Measurements from ENCODE around the gene FAM3D. TPM values are rescaled to one million over a fixed set of nuclear protein-coding genes. Genes with fewer than 3 reads are reported as not detected.
"Not testable (repeated sequence)": the region's sequence is repeated elsewhere in the genome, so short reads cannot be mapped to it uniquely, and the experiment has no call there.

FAM3D gene
- total RNA-seq, 2 donors from 2014 or later = 4.7 to 11.6 TPM

DNA sequence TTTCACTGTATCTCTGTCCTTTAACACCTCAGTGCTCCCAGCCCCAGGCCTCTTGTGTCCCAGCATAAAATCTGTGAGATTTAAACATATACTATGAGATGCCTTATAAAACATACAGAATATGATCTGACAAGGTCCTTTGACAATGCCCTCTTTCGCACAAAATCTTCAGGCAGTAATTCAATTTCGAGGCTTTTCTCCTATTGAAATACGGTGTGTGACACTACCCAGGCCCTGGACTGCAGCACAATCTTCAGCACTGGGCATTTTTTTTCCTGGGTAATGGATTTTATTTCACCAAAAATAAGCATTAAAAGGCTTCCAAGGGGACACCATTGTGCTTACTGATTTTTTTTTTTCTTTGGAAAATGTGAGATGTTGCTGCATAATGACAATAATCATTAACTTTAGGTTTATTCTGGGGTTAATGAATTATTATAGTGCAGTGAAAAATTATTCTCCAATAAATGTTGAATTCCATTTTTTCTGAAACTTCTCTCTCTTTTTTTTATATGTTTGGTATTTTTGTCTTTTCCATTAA lies 40.9 kb upstream of the FAM3D start:
- no peak for DNase-seq (ENCODE audit: low spot score)
- intact Hi-C loops (cut with DNase I) = no loop called here
- Histone ChIP-seq H3K4me3 (no peak overlapping the region), H3K36me3 (no peaks in the 10 kb centered on the region), H3K4me1 (replicated peaks) (no peaks in the 10 kb centered on the region), H3K27ac (no peak overlapping the region), H3K9me3 (no peaks in the 10 kb centered on the region), H3K27me3 (replicated peaks; ENCODE audit: insufficient read depth) (no peaks in the 10 kb centered on the region)
- 90% methylated on average over 3 of the region's 3 CpGs for WGBS
- TF ChIP-seq POLR2AphosphoS5 (IDR thresholded peaks at IDR 0.05) = no peak
- TF ChIP-seq, protein P1, sequence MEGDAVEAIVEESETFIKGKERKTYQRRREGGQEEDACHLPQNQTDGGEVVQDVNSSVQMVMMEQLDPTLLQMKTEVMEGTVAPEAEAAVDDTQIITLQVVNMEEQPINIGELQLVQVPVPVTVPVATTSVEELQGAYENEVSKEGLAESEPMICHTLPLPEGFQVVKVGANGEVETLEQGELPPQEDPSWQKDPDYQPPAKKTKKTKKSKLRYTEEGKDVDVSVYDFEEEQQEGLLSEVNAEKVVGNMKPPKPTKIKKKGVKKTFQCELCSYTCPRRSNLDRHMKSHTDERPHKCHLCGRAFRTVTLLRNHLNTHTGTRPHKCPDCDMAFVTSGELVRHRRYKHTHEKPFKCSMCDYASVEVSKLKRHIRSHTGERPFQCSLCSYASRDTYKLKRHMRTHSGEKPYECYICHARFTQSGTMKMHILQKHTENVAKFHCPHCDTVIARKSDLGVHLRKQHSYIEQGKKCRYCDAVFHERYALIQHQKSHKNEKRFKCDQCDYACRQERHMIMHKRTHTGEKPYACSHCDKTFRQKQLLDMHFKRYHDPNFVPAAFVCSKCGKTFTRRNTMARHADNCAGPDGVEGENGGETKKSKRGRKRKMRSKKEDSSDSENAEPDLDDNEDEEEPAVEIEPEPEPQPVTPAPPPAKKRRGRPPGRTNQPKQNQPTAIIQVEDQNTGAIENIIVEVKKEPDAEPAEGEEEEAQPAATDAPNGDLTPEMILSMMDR (IDR thresholded peaks at IDR 0.05) = no peak
- TF ChIP-seq POLR2A (IDR thresholded peaks at IDR 0.05) = no peak

DNA sequence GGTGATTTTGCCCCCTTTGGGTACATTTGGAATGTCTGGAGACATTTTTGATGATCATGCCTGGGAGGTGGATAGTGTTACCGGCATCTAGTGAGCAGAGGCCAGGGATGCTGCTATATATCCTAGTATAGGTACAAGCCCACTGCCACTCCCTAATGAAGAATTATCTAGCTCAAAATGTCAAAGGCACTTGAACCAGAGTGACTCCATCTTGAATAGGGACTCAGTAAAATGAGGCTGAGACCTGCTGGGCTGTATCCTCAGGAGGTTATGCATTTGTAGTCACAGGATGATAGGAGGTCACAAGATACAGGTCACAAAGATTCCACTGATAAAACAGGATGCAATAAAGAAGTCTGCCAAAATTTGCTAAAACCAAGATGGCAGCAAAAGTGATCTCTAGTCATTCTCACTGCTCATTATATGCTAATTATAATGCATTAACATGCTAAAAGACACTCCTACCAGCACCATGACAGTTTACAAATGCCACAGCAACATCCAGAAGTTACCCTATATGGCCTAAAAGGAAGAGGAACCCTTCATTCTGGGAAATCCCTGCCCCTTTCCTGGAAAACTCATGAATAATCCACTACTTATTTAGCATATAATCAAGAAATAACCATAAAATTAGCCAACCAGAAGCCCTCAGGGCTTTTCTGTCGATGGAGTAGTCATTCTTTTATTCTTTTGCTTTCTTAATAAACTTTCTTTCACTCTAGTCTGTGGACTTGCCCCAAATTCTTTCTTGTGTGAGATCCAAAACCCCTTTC lies 40.0 kb upstream of the FAM3D start:
- H3K4me3 ChIP-seq = no peak overlapping the region
- intact Hi-C loops (cut with DNase I) = no loop called here
- TF ChIP-seq, protein P1 (IDR thresholded peaks at IDR 0.05) = no peak
- TF ChIP-seq POLR2AphosphoS5 (IDR thresholded peaks at IDR 0.05) (no peak), POLR2A (IDR thresholded peaks at IDR 0.05) (no peak)
- H3K4me1 ChIP-seq (replicated peaks) = no peaks in the 10 kb centered on the region
- WGBS = 72% methylated on average over 2 of the region's 2 CpGs
- no peak for DNase-seq (ENCODE audit: low spot score)
- no peaks in the 10 kb centered on the region for H3K36me3 ChIP-seq
- H3K27ac ChIP-seq = no peak overlapping the region
- H3K9me3 ChIP-seq = no peaks in the 10 kb centered on the region
- H3K27me3 ChIP-seq (replicated peaks; ENCODE audit: insufficient read depth) = no peaks in the 10 kb centered on the region

GRCh38 chr3:58704745-58705144 lies 38.2 kb upstream of the FAM3D start:
- Histone ChIP-seq H3K4me3 (no peak overlapping the region), H3K27ac (no peak overlapping the region), H3K9me3 (no peaks in the 10 kb centered on the region), H3K36me3 (no peaks in the 10 kb centered on the region), H3K4me1 (replicated peaks) (no peaks in the 10 kb centered on the region), H3K27me3 (replicated peaks; ENCODE audit: insufficient read depth) (no peaks in the 10 kb centered on the region)
- 37% methylated on average over 2 of the region's 2 CpGs for WGBS
- intact Hi-C loops (cut with DNase I) = no loop called here
- no peak for DNase-seq (ENCODE audit: low spot score)
- TF ChIP-seq, protein P1 (IDR thresholded peaks at IDR 0.05) = no peak
- TF ChIP-seq POLR2AphosphoS5 (IDR thresholded peaks at IDR 0.05) = no peak

DNA sequence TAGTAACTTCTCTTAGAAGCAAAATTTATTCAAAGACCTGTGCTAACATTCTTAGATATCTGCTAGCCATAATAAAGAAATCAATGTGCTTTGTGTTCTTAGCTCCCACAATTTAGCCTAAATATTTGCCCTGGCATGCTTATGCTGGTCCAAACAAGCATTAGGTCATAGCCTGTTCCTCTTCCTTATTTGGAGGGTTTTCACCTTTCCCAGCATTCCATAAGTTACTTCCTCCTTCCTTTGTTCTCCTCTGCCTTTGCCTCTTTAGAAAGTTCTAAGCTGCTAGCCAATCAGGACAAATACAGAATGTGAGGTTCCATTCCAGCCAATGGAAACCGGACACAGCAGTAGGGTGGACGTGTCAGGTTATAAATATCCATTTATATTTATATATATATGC lies 37.7 kb upstream of the FAM3D start:
- intact Hi-C loops (cut with DNase I); H3K4me3 ChIP-seq; H3K9me3 ChIP-seq; H3K27ac ChIP-seq; H3K36me3 ChIP-seq; DNase-seq (ENCODE audit: low spot score); H3K4me1 ChIP-seq (replicated peaks); H3K27me3 ChIP-seq (replicated peaks; ENCODE audit: insufficient read depth): not testable (repeated sequence)
- 73% methylated on average over 2 of the region's 2 CpGs for WGBS

DNA sequence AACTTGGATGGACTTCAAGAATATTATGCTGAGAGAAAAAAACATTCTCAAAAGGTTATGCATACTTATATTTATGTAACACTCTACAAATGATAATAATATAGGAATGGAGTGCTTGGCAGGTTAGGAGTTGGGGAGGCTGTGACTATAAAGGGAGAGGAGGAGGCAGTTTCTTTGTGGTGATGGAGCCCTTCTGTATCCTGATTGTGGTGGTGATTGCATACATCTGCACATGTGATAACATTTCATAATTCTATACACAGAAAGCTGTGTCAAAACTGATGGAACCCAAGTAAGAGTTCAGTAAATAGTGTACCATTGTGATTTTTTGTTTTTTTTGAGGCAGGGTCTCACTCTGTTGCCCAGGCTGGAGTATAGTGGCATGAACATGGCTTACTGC lies 31.7 kb upstream of the FAM3D start:
- H3K4me3 ChIP-seq = no peak overlapping the region
- H3K27me3 ChIP-seq (replicated peaks; ENCODE audit: insufficient read depth) = no peaks in the 10 kb centered on the region
- no peaks in the 10 kb centered on the region for H3K4me1 ChIP-seq (replicated peaks)
- H3K9me3 ChIP-seq = no peaks in the 10 kb centered on the region
- no peak for DNase-seq (ENCODE audit: low spot score)
- no peaks in the 10 kb centered on the region for H3K36me3 ChIP-seq
- intact Hi-C loops (cut with DNase I) = no loop called here
- H3K27ac ChIP-seq = no peak overlapping the region
- TF ChIP-seq POLR2A (IDR thresholded peaks at IDR 0.05) = no peak

- Histone ChIP-seq H3K27me3 (replicated peaks; ENCODE audit: insufficient read depth) (no peaks in the 10 kb centered on the region), H3K4me3 (no peak overlapping the region), H3K4me1 (replicated peaks) (no peaks in the 10 kb centered on the region), H3K36me3 (no peaks in the 10 kb centered on the region), H3K9me3 (no peaks in the 10 kb centered on the region), H3K27ac (no peak overlapping the region)
- TF ChIP-seq POLR2A (IDR thresholded peaks at IDR 0.05) = no peak
- TF ChIP-seq POLR2AphosphoS5 (IDR thresholded peaks at IDR 0.05) = no peak
- TF ChIP-seq, protein P1 (IDR thresholded peaks at IDR 0.05) = no peak
- intact Hi-C loops (cut with DNase I) = no loop called here
- DNase-seq (ENCODE audit: low spot score) = no peak
These were observed 31.0 kb upstream of the FAM3D start for GRCh38 chr3:58697561-58697960.

GRCh38 chr3:58696813-58697212 lies 30.2 kb upstream of the FAM3D start:
- intact Hi-C loops (cut with DNase I); DNase-seq (ENCODE audit: low spot score); H3K27ac ChIP-seq; H3K27me3 ChIP-seq (replicated peaks; ENCODE audit: insufficient read depth); H3K36me3 ChIP-seq; H3K9me3 ChIP-seq; H3K4me1 ChIP-seq (replicated peaks); H3K4me3 ChIP-seq: not testable (repeated sequence)
- 83% methylated on average over 3 of the region's 3 CpGs for WGBS
